Lung (tissue), 12 donors: ENCODE data around the gene EHD4. TPM values are rescaled to one million over a fixed set of nuclear protein-coding genes. Genes with fewer than 3 reads are reported as not detected.

Source experiments
- ATAC-seq: fragments of 200-7000 bp; cut with Tn5 transposase; one replicate; pipeline ENCODE4 v1.9.1; 2020; ENCODE audit warnings: moderate number of reproducible peaks; ENCODE audit not compliant: insufficient read depth, low FRiP score
- DNase-seq, 3 donors: peaks; one replicate each; pipeline ENCODE4 v3.0.0-alpha.2; 2013 to 2017
- H3K27ac ChIP-seq, 2 donors: one replicate each; pipeline ENCODE4 v1.5.1; 2013; ENCODE audit warnings: mild to moderate bottlenecking in 2 of 2, moderate library complexity in 2 of 2, control low read depth in 1 of 2, inconsistent platforms in 1 of 2, low read depth in 1 of 2, low read length in 1 of 2
- H3K27me3 ChIP-seq, 3 donors: one replicate each; pipeline ENCODE4 v1.5.1; 2013; ENCODE audit warnings: low read length in 2 of 3; ENCODE audit not compliant: control insufficient read depth in 3 of 3, insufficient read depth in 3 of 3
- H3K36me3 ChIP-seq, 4 donors: one replicate each; pipeline ENCODE4 v1.5.1; 2013; ENCODE audit warnings: low read length in 4 of 4, mild to moderate bottlenecking in 1 of 4, moderate library complexity in 1 of 4; ENCODE audit not compliant: control insufficient read depth in 4 of 4, insufficient read depth in 4 of 4
- H3K4me1 ChIP-seq, 5 donors: one replicate each; pipeline ENCODE4 v1.5.1; 2013; ENCODE audit warnings: low read length in 5 of 5, mild to moderate bottlenecking in 2 of 5, moderate library complexity in 1 of 5; ENCODE audit not compliant: control insufficient read depth in 5 of 5, insufficient read depth in 5 of 5
- H3K4me3 ChIP-seq: one replicate; pipeline ENCODE4 v1.5.1; 2013; ENCODE audit warnings: mild to moderate bottlenecking, control low read depth, moderate library complexity
- H3K9ac ChIP-seq, 2 donors: one replicate each; pipeline ENCODE4 v1.5.1; 2013; ENCODE audit warnings: low read length in 2 of 2, control low read depth in 1 of 2; ENCODE audit not compliant: insufficient read depth in 1 of 2
- H3K9me3 ChIP-seq, 4 donors: one replicate each; pipeline ENCODE4 v1.5.1; 2013; ENCODE audit warnings: low read length in 3 of 4, mild to moderate bottlenecking in 1 of 4, moderate library complexity in 1 of 4; ENCODE audit not compliant: control insufficient read depth in 4 of 4, insufficient read depth in 3 of 4
- CTCF ChIP-seq: IDR thresholded peaks from 2 replicates; pipeline ENCODE4 v1.5.1; 2012; ENCODE audit warnings: mild to moderate bottlenecking; ENCODE audit errors: control extremely low read depth, extremely low read depth
- WGBS, 2 donors: extraction: QIAGEN DNeasy Blood & Tissue Kit; methylation state at CpG; one replicate each; pipeline ENCODE4 v1.1.7; 2013; 5-methylcytosine and 5-hydroxymethylcytosine counted together
- polyA plus RNA-seq, 2 donors: library from polyadenylated mRNA; stranded (reverse); fragments of 200-250 nt; gene quantifications; one replicate each; pipeline ENCODE4 v1.2.1, GENCODE V29; 2013
- total RNA-seq, 2 donors: library from RNA; depleted of rRNA in 1 of 2; stranded (reverse); fragments of >200 nt in 1 of 2; gene quantifications; one replicate each; pipeline ENCODE4 v1.2.1, GENCODE V29; 2014 to 2021
- donor health status: control.
- donor health status: control.
- donor health status: Bipolar disorder and iron deficiency.
- donor health status: healthy.
- donor health status: DM: yes; HTN: yes; CAD: no.

The EHD4 gene
- total and polyA plus RNA-seq, 4 donors, result 16.4 to 36.3 (median 25.9) TPM

DNA sequence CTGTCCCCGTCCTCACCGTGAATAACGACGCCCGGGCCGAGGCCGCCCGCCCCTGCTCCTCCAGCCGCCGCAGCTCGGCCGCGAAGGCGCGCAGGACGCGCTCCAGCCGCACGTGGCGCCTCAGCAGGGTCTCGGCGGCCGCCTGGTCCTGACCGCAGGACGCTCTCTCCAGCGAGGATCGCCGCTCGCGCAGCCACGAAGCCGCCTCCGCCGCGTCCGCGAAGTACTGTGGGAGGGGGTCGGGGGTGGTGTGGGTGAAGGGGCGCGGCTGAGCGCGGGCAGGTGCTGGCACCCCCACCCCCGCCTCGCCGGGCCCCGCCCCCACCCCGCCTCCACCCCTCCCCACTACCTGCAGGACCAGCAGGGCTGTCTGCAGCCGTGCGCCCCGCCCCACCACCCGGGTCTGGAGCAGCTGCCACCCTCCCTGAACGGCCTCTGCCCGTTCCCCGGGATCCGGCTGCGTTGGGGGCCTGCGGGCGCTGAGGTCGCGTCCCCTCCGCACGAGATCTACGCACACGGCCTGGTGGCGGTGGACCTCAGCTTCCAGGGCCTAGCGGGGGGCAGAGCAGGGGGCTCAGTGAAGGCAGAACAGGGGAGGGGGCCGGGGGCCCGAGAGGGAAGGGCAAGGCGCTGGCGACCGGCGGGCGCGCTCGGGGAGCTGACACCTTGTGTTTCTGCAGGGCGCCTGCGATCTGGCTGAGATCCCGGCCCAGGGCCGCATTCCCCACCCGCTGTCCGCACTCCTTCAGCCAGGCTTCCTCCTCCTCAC, 90.3 kb downstream of the EHD4 start:
- H3K4me3 ChIP-seq, result no peak overlapping the region
- no peak overlapping the region for H3K27ac ChIP-seq
- 23 to 31% methylated on average over 54 to 81 of the region's 81 CpGs for WGBS, 2 donors
- H3K36me3 ChIP-seq, result no peaks in the 10 kb centered on the region
- peaks cover 0 to 3% (median 0%) of the 10 kb centered on the region in 3 donors for H3K27me3 ChIP-seq
- H3K9me3 ChIP-seq, result no peaks in the 10 kb centered on the region
- peak; percentile 30 to 55 (median 46) for DNase-seq
- peak overlapping the region in 1 of 2 donors; percentile 25 for H3K9ac ChIP-seq
- no peak for TF ChIP-seq CTCF
- ATAC-seq, result no peak
- H3K4me1 ChIP-seq, result peaks cover 0 to 8% (median 0%) of the 10 kb centered on the region in 5 donors

- TF ChIP-seq CTCF, result no peak
- Histone ChIP-seq H3K9ac (no peak overlapping the region), H3K36me3 (no peaks in the 10 kb centered on the region), H3K9me3 (no peaks in the 10 kb centered on the region), H3K27ac (no peak overlapping the region), H3K27me3 (peaks cover 0 to 3% (median 0%) of the 10 kb centered on the region in 3 donors), H3K4me3 (no peak overlapping the region), H3K4me1 (peaks cover 0 to 8% (median 0%) of the 10 kb centered on the region in 5 donors)
- WGBS, 2 donors, result 46 to 64% methylated on average over 10 of the region's 10 CpGs
- ATAC-seq (no peak), DNase-seq (peak in 1 of 3 donors; percentile 13)
Measured at GRCh38 chr15:41881550-41881919, 90.8 kb downstream of the EHD4 start.

DNA sequence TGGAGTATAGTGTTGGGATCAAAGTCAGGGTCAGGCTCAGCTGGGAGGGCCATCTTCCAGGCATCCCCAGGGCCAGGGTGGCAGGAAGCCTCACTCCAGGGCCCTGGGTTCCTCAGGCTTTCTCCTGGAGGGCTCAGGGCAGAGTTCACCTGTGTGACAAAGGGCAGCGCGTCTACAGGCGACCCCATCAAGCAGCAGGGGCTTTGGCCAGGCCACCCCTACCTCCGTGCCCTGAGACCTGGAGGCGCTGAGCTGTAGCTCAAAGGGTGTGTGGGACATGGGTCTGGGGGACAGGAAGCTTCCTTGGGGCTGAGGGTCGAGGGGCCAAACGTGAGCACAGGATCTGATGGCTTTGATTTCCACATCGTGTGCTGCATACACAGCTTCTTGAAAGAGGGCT, 91.3 kb downstream of the EHD4 start:
- Histone ChIP-seq H3K36me3 (no peaks in the 10 kb centered on the region), H3K27me3 (peaks cover 0 to 3% (median 0%) of the 10 kb centered on the region in 3 donors), H3K4me3 (no peak overlapping the region), H3K9ac (no peak overlapping the region), H3K9me3 (no peaks in the 10 kb centered on the region), H3K27ac (no peak overlapping the region), H3K4me1 (peaks cover 0 to 8% (median 0%) of the 10 kb centered on the region in 5 donors)
- WGBS, 2 donors, result 85 to 90% methylated on average over 8 of the region's 8 CpGs
- no peak for ATAC-seq
- no peak for TF ChIP-seq CTCF
- DNase-seq, result no peak
